Measurements from ENCODE around the gene SUPT6H.
"Not testable (repeated sequence)": the region's sequence is repeated elsewhere in the genome, so short reads cannot be mapped to it uniquely, and the experiment has no call there.

SUPT6H gene

GRCh38 chr17:28719021-28719433 is 57.0 kb downstream of the SUPT6H start:
- no peak for DNase-seq (ENCODE audit: low read depth)

GRCh38 chr17:28720247-28720996 is 58.4 kb downstream of the SUPT6H start:
- no peak for DNase-seq (ENCODE audit: low read depth)

DNA sequence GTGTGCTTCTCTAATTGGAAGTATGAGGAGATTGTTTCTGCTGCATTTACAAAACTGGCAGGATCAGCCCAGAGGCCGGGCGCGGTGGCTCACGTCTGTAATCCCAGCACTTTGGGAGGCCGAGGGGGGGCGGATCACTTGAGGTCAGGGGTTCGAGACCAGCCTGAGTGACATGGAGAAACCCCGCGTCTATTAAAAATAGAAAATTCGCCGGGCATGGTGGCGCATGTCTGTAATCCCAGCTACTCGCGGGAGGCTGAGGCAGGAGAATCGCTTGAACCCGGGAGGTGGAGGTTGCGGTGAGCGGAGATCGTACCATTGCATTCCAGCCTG is 59.0 kb downstream of the SUPT6H start:
- DNase-seq (ENCODE audit: low read depth), result not testable (repeated sequence)

- DNase-seq (ENCODE audit: low read depth), result no peak
These were observed 60.6 kb downstream of the SUPT6H start for GRCh38 chr17:28722417-28723158.

GRCh38 chr17:28723159-28723835 is 61.3 kb downstream of the SUPT6H start:
- no peak for DNase-seq (ENCODE audit: low read depth)

DNA sequence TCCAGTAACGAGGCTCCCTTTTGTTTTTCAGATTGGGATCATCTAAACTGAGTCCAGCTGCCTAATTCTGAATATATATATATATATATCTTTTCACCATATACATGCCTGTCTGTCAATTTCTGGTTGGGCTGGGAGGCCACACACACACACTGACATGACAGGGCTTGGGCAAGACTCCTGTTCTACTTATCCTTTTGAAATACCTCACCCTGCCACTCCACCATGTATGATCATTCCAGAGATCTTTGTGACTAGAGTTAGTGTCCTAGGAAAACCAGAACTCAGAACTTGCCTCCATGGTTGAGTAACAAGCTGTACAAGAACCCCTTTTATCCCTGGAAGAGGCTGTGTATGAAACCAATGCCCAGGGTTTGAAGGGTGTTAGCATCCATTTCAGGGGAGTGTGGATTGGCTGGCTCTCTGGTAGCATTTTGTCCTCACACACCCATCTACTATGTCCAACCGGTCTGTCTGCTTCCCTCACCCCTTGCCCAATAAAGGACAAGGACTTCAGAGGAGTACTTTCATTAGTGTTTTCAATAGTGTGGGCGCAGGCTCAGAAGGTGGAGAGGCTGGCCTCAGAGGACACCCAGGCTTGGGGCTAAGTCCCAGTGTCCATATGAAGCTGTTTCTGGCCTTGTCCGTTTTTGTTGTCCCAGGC is 62.0 kb downstream of the SUPT6H start:
- not testable (repeated sequence) for DNase-seq (ENCODE audit: low read depth)

DNA sequence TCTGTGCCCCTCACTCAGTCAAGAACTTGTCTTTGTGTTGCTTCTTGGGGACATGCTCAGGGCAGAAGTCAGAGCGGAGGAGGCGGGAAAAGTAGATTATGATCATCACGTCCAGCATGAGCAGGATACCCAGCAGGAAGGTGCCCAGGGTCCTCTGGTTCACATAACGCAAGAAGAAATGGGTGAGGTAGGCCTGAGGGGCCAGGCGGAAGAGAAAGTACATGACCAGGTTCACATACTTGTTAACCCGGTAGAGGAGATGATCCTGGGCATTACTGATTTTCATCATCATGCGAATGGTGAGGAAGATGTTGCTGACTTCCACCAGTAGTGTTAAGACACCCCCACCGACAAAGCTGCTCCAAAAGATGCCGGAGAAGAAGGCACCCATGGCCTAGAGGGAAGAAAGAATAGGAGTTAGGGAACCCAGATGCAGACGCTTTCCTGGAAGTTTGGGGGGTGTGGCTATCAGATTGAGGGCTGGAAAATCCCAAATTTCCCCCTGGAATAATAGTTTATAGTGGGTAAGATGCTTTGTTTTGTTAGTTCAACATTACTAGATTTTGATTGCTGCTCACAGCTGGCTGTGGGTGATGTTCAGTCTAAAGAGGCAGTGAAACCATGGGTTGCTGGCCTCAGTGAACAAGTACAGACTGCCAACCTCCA is 62.6 kb downstream of the SUPT6H start:
- no peak for DNase-seq (ENCODE audit: low read depth)

DNA sequence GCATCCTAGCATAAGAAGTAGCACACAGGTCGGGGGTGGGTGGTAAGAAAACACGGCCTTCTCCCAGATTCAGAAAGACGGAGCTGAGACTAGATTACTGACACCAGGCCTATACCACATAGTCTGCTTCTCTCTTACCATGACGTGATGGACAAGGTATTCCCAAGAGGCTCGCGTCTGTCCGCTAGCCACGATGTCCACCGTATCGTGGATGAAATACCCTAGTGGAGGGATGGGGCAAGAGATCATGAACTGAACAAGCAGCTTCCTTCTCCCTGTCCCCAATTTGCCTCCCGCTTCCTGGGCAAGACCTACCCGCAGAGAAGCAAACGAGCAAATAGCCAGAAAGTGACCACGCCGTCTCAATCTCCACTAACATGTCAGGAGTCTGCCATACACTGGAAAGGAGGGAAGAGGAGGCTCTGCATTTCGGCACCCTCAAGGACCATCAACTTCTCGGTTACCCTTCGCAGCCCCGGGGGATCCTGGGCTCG is 63.2 kb downstream of the SUPT6H start:
- no peak for DNase-seq (ENCODE audit: low read depth)

GRCh38 chr17:28725660-28726225 is 63.7 kb downstream of the SUPT6H start:
- peak; percentile 69 for DNase-seq (ENCODE audit: low read depth)

- DNase-seq (ENCODE audit: low read depth), result no peak
These were observed 64.2 kb downstream of the SUPT6H start, which contains the start of gene TLCD1 for GRCh38 chr17:28726226-28726626. Gene TLCD1 (minus strand): TSS chr17:28726233. CDS start chr17:28726097, 136 bp downstream.

GRCh38 chr17:28726627-28727491 is 64.9 kb downstream of the SUPT6H start:
- peak; percentile 83 for DNase-seq (ENCODE audit: low read depth)

DNA sequence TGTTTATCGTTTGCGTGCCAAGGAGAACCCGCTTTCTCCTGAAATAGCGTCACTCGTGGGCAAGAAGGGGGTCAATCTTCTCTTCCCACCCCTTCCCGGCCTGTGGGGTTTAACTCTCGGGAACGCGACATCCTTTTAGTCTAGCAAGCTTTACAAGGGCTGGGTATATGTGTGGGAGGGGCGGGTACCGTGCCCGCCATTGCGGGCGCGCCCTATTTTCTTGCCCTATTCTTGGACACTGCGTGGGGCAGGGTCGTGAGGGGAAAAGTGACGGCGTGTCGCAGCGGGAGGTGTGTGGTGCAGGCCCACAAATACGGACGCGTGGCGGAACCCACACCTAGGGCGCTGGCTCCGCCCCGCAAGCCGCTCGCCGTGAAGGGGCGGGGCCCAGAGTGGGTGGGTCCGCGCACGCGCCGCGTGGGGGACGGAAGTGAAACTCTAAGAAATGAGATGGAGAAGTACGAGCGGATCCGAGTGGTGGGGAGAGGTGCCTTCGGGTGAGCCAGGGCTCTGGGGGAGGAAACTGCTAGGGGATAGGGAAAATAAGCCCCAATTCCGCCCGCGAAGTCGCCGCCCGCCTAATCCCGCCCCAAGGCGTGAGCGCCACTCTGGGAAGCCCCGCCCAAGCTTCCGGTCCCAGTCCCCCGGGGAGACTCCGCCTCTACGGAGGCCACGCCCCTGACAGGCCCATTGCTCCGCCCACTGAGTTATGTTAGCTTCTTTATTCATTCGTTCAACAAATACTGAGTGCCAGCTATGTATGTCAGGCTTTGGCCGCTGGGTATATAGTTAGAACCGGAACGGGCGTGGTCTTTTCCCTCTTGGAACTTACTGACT is 66.6 kb downstream of the SUPT6H start, which contains the start of gene NEK8:
Gene NEK8, plus strand, starts transcription at position 425 of the 837 bp plus-strand sequence. Its CDS starts 26 bp downstream, at position 451.
- DNase-seq (ENCODE audit: low read depth), result peak; percentile 82

- no peak for DNase-seq (ENCODE audit: low read depth)
These were observed 67.9 kb downstream of the SUPT6H start for GRCh38 chr17:28729950-28730330.

GRCh38 chr17:28733346-28733745 is 71.3 kb downstream of the SUPT6H start:
- no peak for DNase-seq (ENCODE audit: low read depth)

DNA sequence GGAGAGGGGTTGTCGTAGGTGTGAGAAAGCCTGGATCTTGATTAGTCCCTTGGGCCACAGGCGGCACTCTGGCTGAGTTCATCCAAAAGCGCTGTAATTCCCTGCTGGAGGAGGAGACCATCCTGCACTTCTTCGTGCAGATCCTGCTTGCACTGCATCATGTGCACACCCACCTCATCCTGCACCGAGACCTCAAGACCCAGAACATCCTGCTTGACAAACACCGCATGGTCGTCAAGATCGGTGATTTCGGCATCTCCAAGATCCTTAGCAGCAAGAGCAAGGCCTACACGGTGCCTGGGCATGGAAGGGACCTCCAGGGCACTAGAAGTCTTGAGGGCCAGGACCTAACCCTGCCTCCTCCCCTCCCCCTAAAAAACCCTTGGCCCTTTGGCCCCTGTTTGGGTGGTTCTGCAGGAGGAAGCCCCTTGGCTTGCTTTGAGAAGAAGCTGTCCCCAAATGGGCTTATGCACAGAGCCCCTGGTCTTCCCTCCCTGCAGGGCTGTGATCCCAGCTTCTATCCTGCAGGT is 72.8 kb downstream of the SUPT6H start:
- no peak for DNase-seq (ENCODE audit: low read depth)

DNA sequence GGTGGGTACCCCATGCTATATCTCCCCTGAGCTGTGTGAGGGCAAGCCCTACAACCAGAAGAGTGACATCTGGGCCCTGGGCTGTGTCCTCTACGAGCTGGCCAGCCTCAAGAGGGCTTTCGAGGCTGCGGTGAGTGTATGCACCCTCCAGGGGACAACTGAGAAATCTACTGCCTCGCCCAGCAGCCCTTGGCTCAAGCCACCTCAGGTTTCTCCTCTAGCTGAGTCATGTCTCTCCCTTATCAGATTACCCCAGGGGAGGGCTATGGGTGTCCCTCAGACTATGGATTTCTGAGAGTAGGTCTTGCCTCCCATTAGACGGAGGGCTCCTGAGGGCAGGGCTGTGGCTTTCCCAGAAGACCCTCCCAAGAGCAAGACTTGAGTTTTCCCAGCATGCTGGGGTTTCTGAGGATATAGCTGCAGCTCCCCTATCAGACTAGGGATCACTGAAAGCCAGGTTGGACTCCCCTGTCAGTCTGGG is 73.3 kb downstream of the SUPT6H start:
- DNase-seq (ENCODE audit: low read depth), result no peak

- DNase-seq (ENCODE audit: low read depth), result not testable (repeated sequence)
These were observed 74.1 kb downstream of the SUPT6H start for GRCh38 chr17:28735913-28736769.

DNA sequence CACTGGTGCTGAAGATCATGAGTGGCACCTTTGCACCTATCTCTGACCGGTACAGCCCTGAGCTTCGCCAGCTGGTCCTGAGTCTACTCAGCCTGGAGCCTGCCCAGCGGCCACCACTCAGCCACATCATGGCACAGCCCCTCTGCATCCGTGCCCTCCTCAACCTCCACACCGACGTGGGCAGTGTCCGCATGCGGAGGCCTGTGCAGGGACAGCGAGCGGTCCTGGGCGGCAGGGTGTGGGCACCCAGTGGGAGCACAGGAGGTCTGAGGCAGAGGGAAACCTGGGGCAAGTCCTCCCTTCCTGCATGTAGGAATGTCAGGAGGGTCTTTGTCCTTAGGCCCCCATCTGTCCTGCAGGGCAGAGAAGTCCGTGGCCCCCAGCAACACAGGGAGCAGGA is 75.3 kb downstream of the SUPT6H start:
- no peak for DNase-seq (ENCODE audit: low read depth)
